GM13977 (cell line): ENCODE data around the gene WNK4.
A peak's percentile ranks its signal among the peaks of the same experiment; 100 is the strongest.

Experiments
- DNase-seq: peaks from one replicate; pipeline ENCODE4 v3.0.0; 2012; ENCODE audit warnings: low spot score
- CTCF ChIP-seq: IDR thresholded peaks from 2 replicates; pipeline ENCODE4 v1.5.1; 2012; ENCODE audit warnings: mild to moderate bottlenecking, control low read depth; ENCODE audit not compliant: insufficient read depth; ENCODE audit errors: extremely low read depth, missing control alignments
- in situ Hi-C: fragments of 300-500 bp; cut with MboI; formaldehyde crosslinking; loops from one replicate; pipeline ENCODE4 v1.12.0; 2022; ENCODE audit warnings: low sequenced_read_pairs, low pct_unique_long_range_greater_than_20kb, mixed read lengths, inconsistent platforms; ENCODE audit not compliant: unreplicated experiment

Gene WNK4

GRCh38 chr17:42821176-42821575, 40.8 kb downstream of the WNK4 start:
- no peak for TF ChIP-seq CTCF
- DNase-seq, result no peak
- in situ Hi-C loops, result no loop called here

DNA sequence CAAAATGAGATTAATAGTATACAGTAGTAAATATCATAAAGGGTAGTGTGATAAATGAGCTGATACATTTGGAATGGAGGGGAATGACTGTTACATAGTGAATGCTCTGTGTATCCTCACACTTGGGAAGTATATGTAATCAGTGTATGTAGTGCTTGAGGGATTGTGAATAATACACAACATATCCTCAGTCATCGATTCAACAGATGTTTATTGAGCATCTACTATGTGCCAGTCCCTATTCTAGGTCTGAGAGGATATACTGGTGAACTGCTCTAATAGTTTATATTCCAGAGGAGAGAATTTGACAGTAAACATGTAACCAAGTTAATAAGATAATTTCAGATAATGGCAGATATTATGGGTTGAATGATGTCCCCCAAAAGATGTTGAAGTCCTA, 47.1 kb downstream of the WNK4 start:
- no peak for DNase-seq
- in situ Hi-C loops, result no loop called here
- TF ChIP-seq CTCF, result no peak

DNA sequence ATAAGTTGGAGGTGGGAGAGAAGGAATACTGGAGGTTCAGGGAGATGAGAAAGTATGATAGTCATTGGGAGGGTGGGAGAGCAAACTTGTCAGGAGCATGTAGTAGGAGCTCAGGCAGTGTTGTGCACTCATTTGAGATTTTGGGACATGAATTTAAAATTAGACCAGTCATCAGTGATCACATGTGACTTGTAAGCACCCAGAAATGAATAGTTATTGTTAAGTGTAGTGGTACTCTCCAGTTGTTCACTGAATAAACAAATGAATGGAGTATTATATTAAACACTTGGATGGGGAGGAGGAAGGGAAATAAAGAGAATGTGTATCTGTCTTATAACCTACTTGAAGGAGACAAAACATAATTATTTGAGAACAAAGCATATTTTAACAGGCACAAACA, 50.6 kb downstream of the WNK4 start:
- in situ Hi-C loops, result no loop called here
- no peak for DNase-seq
- TF ChIP-seq CTCF, result no peak

DNA sequence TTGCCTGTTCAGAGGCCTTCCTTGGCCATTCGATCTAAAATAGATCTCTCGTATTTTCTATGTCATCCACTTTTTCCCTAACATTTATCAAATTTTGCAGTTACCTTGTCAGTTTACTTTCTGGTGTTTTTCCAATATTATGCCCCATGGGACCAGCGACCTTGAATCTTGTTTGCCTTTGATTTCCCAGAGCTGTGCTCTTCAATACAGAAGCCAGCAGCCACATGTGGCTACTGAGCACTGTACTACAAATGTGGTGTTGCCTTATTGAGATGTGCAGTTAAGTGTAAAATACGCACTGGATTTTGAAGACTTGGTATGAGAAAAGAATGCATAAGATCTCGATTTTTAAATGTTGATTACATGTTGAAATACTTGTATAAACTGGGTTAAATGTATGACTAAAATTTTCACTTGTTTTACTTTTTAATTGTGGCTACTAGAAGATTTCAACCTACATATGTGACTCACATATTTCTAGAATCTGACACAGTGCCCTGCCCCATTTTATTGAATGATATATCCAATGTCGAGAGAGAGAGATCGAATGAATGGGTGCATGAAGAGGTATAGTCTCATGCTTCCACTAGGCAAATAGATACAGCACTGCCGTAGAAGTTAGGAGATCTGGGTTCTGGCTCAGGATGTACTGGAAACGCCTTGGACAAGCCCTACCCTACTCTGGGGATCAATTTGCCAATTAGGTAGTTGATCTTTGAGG, 52.0 kb downstream of the WNK4 start:
- no peak for TF ChIP-seq CTCF
- no peak for DNase-seq
- in situ Hi-C loops, result no loop called here

DNA sequence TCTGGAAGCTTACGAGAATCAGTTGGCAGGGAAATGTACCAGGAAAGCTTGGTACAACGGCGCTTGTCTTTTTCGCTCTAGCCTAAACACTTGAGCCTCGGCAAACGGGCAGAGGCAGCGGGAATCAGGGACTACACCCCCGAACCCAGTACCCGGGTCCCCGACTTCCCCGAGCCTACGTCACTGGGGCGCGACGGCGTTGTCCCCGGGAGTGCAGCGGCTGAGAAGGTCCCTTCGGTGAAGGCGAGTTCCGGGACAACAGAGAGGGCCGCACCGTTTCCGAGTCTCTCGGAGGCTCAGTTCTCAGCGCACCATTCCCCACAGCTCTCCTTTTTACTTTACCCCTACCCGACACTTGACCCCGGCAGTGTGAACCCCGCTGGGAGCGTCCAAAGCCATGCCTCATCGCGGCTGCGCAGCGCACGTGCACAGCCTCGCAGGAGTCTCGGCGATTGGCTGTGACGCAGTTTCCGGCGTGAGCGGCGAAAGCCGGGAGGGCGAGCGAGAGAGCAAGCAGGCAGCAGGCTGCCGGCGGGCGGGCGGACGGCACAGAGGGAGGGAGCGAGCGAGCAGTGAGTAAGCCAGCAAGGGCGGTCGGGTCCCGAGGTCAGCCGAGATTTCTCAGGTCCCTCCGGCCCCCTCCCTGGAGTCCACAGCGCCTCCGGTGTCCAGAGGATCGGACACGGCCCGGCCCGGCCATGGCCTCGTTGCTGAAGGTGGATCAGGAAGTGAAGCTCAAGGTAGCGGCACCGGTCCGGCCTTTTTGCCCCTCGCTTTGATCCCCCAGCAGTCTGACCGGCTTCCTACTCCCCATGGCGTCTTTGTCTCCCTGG, 52.7 kb downstream of the WNK4 start, which contains the start of gene PSME3:
Gene PSME3, plus strand, starts transcription at position 464 of the 833 bp plus-strand sequence. Its CDS starts 235 bp downstream, at position 699.
- in situ Hi-C loops, result no loop called here
- DNase-seq, result peak; percentile 92
- TF ChIP-seq CTCF, result no peak

GRCh38 chr17:42833767-42834422, 53.5 kb downstream of the WNK4 start:
- no peak for DNase-seq
- in situ Hi-C loops, result no loop called here
- TF ChIP-seq CTCF, result no peak
